Measurements from ENCODE around the gene ZCCHC7.

ZCCHC7 gene

DNA sequence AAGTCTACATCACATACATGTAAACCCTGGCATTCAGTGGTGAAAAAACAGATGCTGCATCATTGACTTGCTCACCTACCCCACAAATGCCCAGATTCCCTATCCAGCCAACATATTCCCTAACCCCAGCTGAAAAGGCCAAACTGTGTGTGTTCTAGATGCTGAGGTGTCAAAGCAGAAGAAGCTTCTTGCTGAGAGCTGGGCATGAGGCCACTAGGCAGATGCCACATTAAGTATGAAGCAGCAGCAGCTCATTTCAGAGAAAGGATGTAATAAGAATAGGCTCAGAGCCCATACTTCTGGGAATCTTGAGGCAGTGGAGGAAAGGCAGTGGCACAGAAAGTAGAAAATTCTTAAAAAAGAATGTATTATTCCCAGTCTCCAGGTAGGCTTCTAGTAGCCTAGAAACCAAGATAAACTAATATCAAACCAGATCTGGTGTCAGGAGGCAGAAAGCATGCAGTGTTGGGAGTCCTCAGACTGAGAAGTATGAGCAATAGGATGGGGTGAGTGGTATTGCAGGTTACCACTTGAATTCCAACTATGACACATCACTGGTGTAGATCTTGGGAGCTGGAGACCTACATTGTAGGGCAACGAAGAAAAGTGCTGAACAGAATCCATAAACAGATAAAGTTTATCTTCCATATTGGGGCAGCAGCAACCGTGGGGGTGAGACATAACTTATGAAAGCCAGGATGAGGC is 230.3 kb downstream of the ZCCHC7 start:
- Histone ChIP-seq H3K27me3 (ENCODE audit: insufficient read depth, low read length) (no peaks in the 10 kb centered on the region), H3K9ac (ENCODE audit: low read depth, low read length) (no peak overlapping the region), H3K36me3 (ENCODE audit: insufficient read depth, low read depth, low read length) (no peaks in the 10 kb centered on the region), H3K4me1 (ENCODE audit: insufficient read depth, low read length) (no peaks in the 10 kb centered on the region), H3K4me3 (ENCODE audit: low read length) (no peak overlapping the region), H3K27ac (ENCODE audit: low read length) (no peak overlapping the region), H3K9me3 (ENCODE audit: insufficient read depth, low read depth, low read length) (no peaks in the 10 kb centered on the region)

DNA sequence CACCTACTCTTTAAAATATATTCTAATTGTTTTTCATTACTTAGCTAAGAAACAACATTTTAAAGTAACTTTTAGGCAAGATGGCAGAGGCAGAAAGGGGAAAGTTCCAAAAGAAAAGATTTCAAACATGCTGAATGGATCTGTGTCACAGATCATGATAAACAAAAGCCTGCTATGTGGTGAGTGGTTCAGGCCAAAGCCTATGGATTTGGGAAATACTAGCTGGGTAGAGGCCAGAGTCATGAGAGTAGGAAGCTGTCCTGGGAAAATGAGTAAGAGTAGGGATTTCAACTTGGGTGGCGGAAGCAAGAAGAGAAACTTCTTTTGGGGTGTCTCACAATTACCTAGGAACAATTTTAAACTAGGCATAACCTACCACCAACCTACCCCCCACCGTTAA is 233.4 kb downstream of the ZCCHC7 start:
- Histone ChIP-seq H3K27me3 (ENCODE audit: insufficient read depth, low read length) (no peaks in the 10 kb centered on the region), H3K4me1 (ENCODE audit: insufficient read depth, low read length) (no peaks in the 10 kb centered on the region), H3K9me3 (ENCODE audit: insufficient read depth, low read depth, low read length) (no peaks in the 10 kb centered on the region), H3K36me3 (ENCODE audit: insufficient read depth, low read depth, low read length) (no peaks in the 10 kb centered on the region), H3K27ac (ENCODE audit: low read length) (no peak overlapping the region), H3K4me3 (ENCODE audit: low read length) (no peak overlapping the region), H3K9ac (ENCODE audit: low read depth, low read length) (no peak overlapping the region)

DNA sequence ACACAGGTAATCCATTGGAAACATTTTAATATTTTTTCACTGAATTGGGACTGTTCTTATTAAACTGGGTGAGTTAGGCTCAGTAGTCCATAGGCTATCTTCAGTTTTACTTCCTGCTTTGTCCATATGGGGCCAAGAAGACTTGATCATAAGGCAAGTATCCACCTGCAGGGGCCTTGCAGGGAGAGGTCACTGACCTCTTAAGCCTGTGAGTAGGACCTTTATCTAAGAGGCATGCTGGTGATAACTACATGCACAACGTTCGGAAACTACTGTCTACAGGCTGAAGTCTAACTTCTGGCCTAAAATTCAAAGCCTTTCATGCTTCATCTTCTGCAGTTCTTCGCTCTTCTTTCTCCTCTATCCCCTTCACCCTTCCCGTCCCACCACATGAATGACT is 242.1 kb downstream of the ZCCHC7 start:
- H3K27ac ChIP-seq (ENCODE audit: low read length) = no peak overlapping the region
- H3K27me3 ChIP-seq (ENCODE audit: insufficient read depth, low read length) = no peaks in the 10 kb centered on the region
- no peaks in the 10 kb centered on the region for H3K9me3 ChIP-seq (ENCODE audit: insufficient read depth, low read depth, low read length)
- no peaks in the 10 kb centered on the region for H3K36me3 ChIP-seq (ENCODE audit: insufficient read depth, low read depth, low read length)
- H3K4me1 ChIP-seq (ENCODE audit: insufficient read depth, low read length) = no peaks in the 10 kb centered on the region
- H3K9ac ChIP-seq (ENCODE audit: low read depth, low read length) = no peak overlapping the region
- no peak overlapping the region for H3K4me3 ChIP-seq (ENCODE audit: low read length)

DNA sequence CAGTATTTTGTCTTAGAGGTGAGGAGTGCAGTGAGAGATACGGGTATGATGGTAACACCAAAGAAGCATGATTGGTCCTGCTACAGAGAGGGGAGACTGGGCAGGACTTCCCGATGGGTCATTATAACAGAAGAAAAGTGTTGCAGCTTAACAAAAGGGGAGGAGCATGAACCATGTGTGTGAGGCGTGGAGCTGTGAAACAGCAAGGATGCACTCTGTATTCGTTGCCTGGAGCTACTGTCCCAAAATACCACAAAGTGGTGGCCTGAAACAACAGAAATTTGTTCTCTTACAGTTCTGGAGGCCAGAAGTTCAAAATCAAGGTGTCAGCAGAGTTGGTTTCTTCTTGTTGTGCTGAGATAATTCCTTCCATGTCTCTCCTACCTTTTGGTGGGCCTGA is 242.8 kb downstream of the ZCCHC7 start:
- H3K27ac ChIP-seq (ENCODE audit: low read length) = no peak overlapping the region
- no peaks in the 10 kb centered on the region for H3K36me3 ChIP-seq (ENCODE audit: insufficient read depth, low read depth, low read length)
- H3K9me3 ChIP-seq (ENCODE audit: insufficient read depth, low read depth, low read length) = no peaks in the 10 kb centered on the region
- H3K4me3 ChIP-seq (ENCODE audit: low read length) = no peak overlapping the region
- H3K27me3 ChIP-seq (ENCODE audit: insufficient read depth, low read length) = no peaks in the 10 kb centered on the region
- H3K9ac ChIP-seq (ENCODE audit: low read depth, low read length) = no peak overlapping the region
- no peaks in the 10 kb centered on the region for H3K4me1 ChIP-seq (ENCODE audit: insufficient read depth, low read length)

DNA sequence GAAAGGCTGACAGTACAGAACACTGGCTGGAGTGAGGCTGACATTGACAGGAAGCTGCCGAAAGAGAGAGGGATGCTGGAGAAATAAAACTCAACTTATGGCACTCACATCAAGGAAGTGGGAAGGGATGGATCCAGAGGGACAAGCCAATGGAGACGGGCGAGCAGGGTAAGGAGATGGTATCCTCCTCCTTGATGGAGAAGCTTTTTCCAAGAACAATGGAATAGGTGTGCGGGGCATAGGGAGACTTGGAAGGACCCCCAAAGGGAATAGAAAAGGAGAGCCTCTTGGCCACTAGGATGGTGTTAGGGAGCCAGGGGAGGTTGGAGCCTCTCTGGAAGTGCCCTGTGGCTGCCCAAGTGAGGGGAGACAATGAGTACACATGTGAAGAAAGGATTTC is 243.8 kb downstream of the ZCCHC7 start:
- Histone ChIP-seq H3K36me3 (ENCODE audit: insufficient read depth, low read depth, low read length) (no peaks in the 10 kb centered on the region), H3K4me3 (ENCODE audit: low read length) (no peak overlapping the region), H3K4me1 (ENCODE audit: insufficient read depth, low read length) (no peaks in the 10 kb centered on the region), H3K27me3 (ENCODE audit: insufficient read depth, low read length) (no peaks in the 10 kb centered on the region), H3K27ac (ENCODE audit: low read length) (no peak overlapping the region), H3K9ac (ENCODE audit: low read depth, low read length) (no peak overlapping the region), H3K9me3 (ENCODE audit: insufficient read depth, low read depth, low read length) (no peaks in the 10 kb centered on the region)

DNA sequence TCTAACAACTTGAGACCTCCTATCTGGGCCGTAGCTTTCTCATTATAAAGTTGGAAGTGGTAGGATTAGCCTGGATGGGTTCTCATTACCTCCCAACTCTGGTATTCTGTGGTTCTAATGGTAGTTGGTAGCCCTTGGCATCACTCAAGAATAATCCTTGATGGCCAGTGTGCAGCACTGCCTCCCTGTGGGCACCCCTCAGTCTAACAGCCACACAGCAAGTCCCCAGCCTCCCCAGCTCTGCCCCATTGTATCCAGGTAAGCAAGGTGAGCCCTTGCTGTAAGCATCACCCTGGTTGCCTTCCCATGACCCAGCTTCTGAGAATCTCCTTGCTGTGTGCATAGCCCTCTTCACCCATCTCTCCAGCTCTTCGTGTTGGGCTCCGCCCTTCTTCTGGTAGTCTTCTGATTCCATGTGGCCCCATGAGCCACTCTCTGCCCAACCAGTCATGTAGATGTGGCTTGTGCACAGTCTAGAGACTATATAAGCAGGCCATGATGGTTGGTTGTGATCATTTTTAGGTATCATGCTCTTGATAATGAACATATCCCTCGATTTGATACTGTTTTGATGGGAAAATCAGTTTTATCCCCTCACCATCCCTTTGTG is 244.5 kb downstream of the ZCCHC7 start:
- no peaks in the 10 kb centered on the region for H3K9me3 ChIP-seq (ENCODE audit: insufficient read depth, low read depth, low read length)
- no peaks in the 10 kb centered on the region for H3K4me1 ChIP-seq (ENCODE audit: insufficient read depth, low read length)
- no peaks in the 10 kb centered on the region for H3K27me3 ChIP-seq (ENCODE audit: insufficient read depth, low read length)
- no peak overlapping the region for H3K27ac ChIP-seq (ENCODE audit: low read length)
- H3K9ac ChIP-seq (ENCODE audit: low read depth, low read length) = no peak overlapping the region
- H3K36me3 ChIP-seq (ENCODE audit: insufficient read depth, low read depth, low read length) = no peaks in the 10 kb centered on the region
- no peak overlapping the region for H3K4me3 ChIP-seq (ENCODE audit: low read length)

DNA sequence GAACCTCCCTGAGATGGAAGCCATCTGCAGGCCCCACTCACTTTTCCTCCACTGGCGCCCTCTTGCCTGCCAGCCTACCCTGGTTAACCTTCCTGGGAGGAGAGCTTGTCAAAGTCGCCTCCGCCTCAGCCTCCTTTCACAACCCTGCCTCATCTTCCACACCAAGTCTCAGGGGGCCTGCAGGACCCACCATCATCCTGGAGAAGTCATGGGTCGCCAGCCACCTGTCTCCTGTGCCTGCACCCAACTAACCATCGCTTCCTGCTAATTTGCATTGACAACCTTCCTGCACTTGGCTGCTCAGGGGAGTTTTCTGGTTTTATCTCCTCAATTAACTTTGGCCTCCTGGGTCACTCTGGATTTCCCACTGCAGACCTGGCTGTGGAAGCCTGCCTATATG is 249.3 kb downstream of the ZCCHC7 start:
- Histone ChIP-seq H3K36me3 (ENCODE audit: insufficient read depth, low read depth, low read length) (no peaks in the 10 kb centered on the region), H3K9ac (ENCODE audit: low read depth, low read length) (no peak overlapping the region), H3K4me3 (ENCODE audit: low read length) (no peak overlapping the region), H3K27ac (ENCODE audit: low read length) (no peak overlapping the region), H3K4me1 (ENCODE audit: insufficient read depth, low read length) (no peaks in the 10 kb centered on the region), H3K9me3 (ENCODE audit: insufficient read depth, low read depth, low read length) (no peaks in the 10 kb centered on the region), H3K27me3 (ENCODE audit: insufficient read depth, low read length) (no peaks in the 10 kb centered on the region)

DNA sequence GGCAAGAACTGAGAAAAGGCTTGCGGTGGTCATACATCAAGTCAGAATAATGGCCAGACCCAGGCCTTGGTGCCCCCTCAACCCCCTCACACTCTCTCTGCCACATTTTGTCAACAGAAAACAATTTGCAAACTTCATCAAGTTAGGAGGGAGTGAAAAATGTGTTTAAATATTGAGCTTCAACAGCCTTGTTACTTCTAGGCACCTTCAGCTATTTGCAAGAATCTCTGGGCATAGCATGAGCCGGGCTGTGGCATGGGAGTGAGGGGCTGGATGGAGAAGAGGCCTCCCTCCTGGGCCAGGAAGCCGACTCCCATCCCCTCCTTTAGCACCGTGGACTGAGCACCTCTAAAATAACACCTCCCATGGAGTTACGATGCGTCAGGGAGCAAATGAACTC is 249.9 kb downstream of the ZCCHC7 start:
- Histone ChIP-seq H3K9ac (ENCODE audit: low read depth, low read length) (no peak overlapping the region), H3K4me1 (ENCODE audit: insufficient read depth, low read length) (no peaks in the 10 kb centered on the region), H3K27ac (ENCODE audit: low read length) (no peak overlapping the region), H3K36me3 (ENCODE audit: insufficient read depth, low read depth, low read length) (no peaks in the 10 kb centered on the region), H3K4me3 (ENCODE audit: low read length) (no peak overlapping the region), H3K27me3 (ENCODE audit: insufficient read depth, low read length) (no peaks in the 10 kb centered on the region), H3K9me3 (ENCODE audit: insufficient read depth, low read depth, low read length) (no peaks in the 10 kb centered on the region)

DNA sequence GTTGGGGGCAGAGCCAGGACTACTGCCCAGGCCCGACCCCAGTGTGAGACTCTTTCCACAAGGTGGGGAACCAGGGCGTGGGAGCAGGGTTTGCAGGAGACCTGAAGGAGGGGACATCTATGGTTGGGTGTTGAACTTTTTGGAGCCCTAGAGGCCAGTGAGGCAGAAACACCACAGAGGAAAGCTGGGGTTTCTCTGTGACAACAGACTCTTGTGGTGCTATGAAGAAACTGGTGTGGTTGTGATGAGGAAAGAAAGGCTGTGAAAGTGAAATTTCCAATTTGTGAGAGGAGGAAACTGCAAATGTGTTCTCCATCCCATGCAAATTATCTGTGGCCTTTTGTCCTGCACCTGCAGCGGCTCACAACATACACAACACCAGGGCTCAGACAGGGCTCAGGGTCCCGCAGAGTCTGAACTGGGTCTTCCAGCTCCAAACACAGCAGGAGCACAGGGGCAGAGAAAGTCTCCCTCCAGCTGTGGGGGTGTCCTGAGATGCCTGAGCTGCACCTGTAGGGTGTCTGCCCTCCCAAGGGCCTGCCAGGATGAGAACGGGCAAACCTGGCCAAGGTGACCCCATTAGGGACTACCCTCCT is 250.7 kb downstream of the ZCCHC7 start:
- H3K27me3 ChIP-seq (ENCODE audit: insufficient read depth, low read length) = no peaks in the 10 kb centered on the region
- no peaks in the 10 kb centered on the region for H3K4me1 ChIP-seq (ENCODE audit: insufficient read depth, low read length)
- H3K27ac ChIP-seq (ENCODE audit: low read length) = no peak overlapping the region
- H3K4me3 ChIP-seq (ENCODE audit: low read length) = no peak overlapping the region
- no peaks in the 10 kb centered on the region for H3K9me3 ChIP-seq (ENCODE audit: insufficient read depth, low read depth, low read length)
- no peak overlapping the region for H3K9ac ChIP-seq (ENCODE audit: low read depth, low read length)
- no peaks in the 10 kb centered on the region for H3K36me3 ChIP-seq (ENCODE audit: insufficient read depth, low read depth, low read length)

DNA sequence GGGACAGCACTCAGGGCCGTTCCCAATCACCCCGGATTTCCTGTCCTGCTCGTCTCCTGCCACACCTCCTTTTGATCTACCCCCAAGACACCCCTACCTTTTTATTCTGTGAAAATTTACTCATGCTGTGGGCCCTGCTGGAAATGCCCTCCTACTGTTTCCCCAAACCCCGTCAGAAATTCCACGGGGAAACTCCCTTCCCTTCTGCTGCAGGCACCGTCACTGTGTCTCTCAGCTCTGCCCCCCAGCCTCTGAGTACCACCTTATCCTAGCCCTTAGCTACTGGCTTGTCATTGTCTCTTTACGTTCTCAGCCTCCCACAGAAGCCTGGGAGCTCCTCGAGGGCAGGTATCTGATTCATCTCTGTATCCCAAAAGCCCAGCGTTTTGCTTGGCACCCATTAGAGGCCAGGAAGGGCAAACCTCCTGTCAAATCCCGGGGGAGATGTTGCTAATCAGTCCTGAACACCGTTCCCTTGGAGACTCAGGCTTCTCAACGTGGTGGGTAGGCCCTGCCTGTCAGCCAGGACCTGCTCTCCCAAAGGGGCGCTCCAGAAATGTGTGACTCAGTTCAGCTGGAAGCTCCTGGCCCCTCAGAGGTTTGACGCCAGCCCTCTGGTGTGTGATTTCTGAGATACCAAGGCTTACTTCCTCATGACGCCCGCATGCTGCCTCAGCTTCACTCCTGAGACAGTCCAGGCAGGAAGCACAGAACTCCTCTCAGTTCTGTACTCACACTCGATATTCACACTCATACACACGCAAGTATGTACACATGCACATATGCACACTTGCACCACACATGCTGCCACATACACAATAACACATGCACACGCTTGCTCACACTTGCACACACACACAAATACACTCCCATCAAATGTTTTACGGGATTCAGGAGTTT is 251.4 kb downstream of the ZCCHC7 start:
- Histone ChIP-seq H3K9me3 (ENCODE audit: insufficient read depth, low read depth, low read length) (no peaks in the 10 kb centered on the region), H3K4me3 (ENCODE audit: low read length) (no peak overlapping the region), H3K4me1 (ENCODE audit: insufficient read depth, low read length) (no peaks in the 10 kb centered on the region), H3K36me3 (ENCODE audit: insufficient read depth, low read depth, low read length) (no peaks in the 10 kb centered on the region), H3K27me3 (ENCODE audit: insufficient read depth, low read length) (no peaks in the 10 kb centered on the region), H3K9ac (ENCODE audit: low read depth, low read length) (no peak overlapping the region), H3K27ac (ENCODE audit: low read length) (no peak overlapping the region)

DNA sequence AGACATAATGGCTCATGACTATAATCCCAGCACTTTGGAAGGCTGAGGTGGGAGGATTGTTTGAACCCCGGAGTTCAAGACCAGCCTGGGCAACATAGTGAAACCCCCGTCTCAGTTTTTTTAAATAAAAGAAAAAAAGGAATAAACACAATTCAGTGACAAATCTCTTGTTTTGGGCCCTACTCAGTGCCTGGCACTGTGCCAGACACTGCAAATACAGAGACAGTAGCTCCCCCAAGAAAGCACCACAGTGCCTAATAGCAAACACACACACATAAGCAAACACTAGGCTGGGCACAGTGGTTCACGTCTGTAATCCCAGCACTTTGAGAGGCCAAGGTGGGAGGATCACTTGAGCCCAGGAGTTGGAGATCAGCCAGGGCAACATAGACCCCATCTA is 252.5 kb downstream of the ZCCHC7 start:
- Histone ChIP-seq H3K9ac (ENCODE audit: low read depth, low read length) (no peak overlapping the region), H3K27ac (ENCODE audit: low read length) (no peak overlapping the region), H3K36me3 (ENCODE audit: insufficient read depth, low read depth, low read length) (no peaks in the 10 kb centered on the region), H3K27me3 (ENCODE audit: insufficient read depth, low read length) (no peaks in the 10 kb centered on the region), H3K9me3 (ENCODE audit: insufficient read depth, low read depth, low read length) (no peaks in the 10 kb centered on the region), H3K4me3 (ENCODE audit: low read length) (no peak overlapping the region), H3K4me1 (ENCODE audit: insufficient read depth, low read length) (no peaks in the 10 kb centered on the region)

All from iPS-20b (cell line).